HG03558 (cell line): ENCODE data around the gene CDH22.

Experiments
- ATAC-seq: cut with Tn5 transposase; IDR thresholded peaks from one replicate; pipeline ENCODE4 v1.9.1; 2021; ENCODE audit warnings: moderate number of reproducible peaks; ENCODE audit not compliant: unreplicated experiment; ENCODE audit errors: extremely low read depth

CDH22 gene

GRCh38 chr20:46157076-46157592, 151.2 kb downstream of the CDH22 start:
- no peak for ATAC-seq

GRCh38 chr20:46156065-46156464, 152.2 kb downstream of the CDH22 start:
- no peak for ATAC-seq

GRCh38 chr20:46154796-46155195, 153.5 kb downstream of the CDH22 start:
- no peak for ATAC-seq

- ATAC-seq, result no peak
These were observed 154.0 kb downstream of the CDH22 start for GRCh38 chr20:46154305-46154704.

- ATAC-seq, result no peak
These were observed 155.3 kb downstream of the CDH22 start for GRCh38 chr20:46152824-46153586.

- no peak for ATAC-seq
These were observed 156.4 kb downstream of the CDH22 start for GRCh38 chr20:46151936-46152335.

GRCh38 chr20:46150943-46151342, 157.4 kb downstream of the CDH22 start:
- ATAC-seq, result no peak

- no peak for ATAC-seq
These were observed 159.7 kb downstream of the CDH22 start for GRCh38 chr20:46148313-46149208.

- no peak for ATAC-seq
These were observed 162.6 kb downstream of the CDH22 start for GRCh38 chr20:46145713-46146112.

- ATAC-seq, result no peak
These were observed 163.8 kb downstream of the CDH22 start for GRCh38 chr20:46144432-46145025.

- ATAC-seq, result no peak
These were observed 166.2 kb downstream of the CDH22 start for GRCh38 chr20:46142124-46142523.

- ATAC-seq, result no peak
These were observed 168.3 kb downstream of the CDH22 start for GRCh38 chr20:46139908-46140482.

GRCh38 chr20:46139266-46139889, 168.9 kb downstream of the CDH22 start:
- no peak for ATAC-seq

- no peak for ATAC-seq
These were observed 170.5 kb downstream of the CDH22 start for GRCh38 chr20:46137816-46138215.

- no peak for ATAC-seq
These were observed 172.3 kb downstream of the CDH22 start for GRCh38 chr20:46135856-46136633.

- no peak for ATAC-seq
These were observed 173.6 kb downstream of the CDH22 start for GRCh38 chr20:46134716-46135115.

GRCh38 chr20:46133886-46134654, 174.2 kb downstream of the CDH22 start:
- ATAC-seq, result no peak

GRCh38 chr20:46132705-46133120, 175.6 kb downstream of the CDH22 start:
- ATAC-seq, result no peak
